H1 (cell line): Measurements from ENCODE around the gene XAB2.

ENCODE experiments used
- ASH2L ChIP-seq: fragments of 200-600, 300-600 bp; sonication (generic); IDR thresholded peaks from one replicate; pipeline ENCODE4 v1.7.1; 2017; ENCODE audit warnings: low read length
- EP300 ChIP-seq, 2 experiments: IDR thresholded peaks; 1 replicate in 1 of 2; 2 replicates in 1 of 2; pipeline ENCODE4 v1.6.1; 2011 to 2012; ENCODE audit warnings: low read depth in 2 of 2, low read length in 2 of 2, mild to moderate bottlenecking in 2 of 2, borderline replicate concordance in 1 of 2, inconsistent platforms in 1 of 2, moderate library complexity in 1 of 2
- GABPA ChIP-seq: IDR thresholded peaks from 2 replicates; pipeline ENCODE4 v1.6.1; 2011; ENCODE audit warnings: mild to moderate bottlenecking, low read length, moderate library complexity, borderline replicate concordance; ENCODE audit not compliant: insufficient read depth
- JUND ChIP-seq: IDR thresholded peaks from 2 replicates; pipeline ENCODE4 v1.6.1; 2011; ENCODE audit warnings: mild to moderate bottlenecking, improper control_type of control experiment, low read length
- NRF1 ChIP-seq: IDR thresholded peaks from 2 replicates; pipeline ENCODE4 v1.6.1; 2011; ENCODE audit warnings: mild to moderate bottlenecking, low read depth, low read length, improper control_type of control experiment
- TCF12 ChIP-seq: IDR thresholded peaks from 2 replicates; pipeline ENCODE4 v1.6.1; 2011; ENCODE audit warnings: low read depth, mild to moderate bottlenecking, low read length
- TF ChIP-seq, protein P1 (sequence below), 3 experiments: IDR thresholded peaks; 1 replicate in 2 of 3; 2 replicates in 1 of 3; pipeline versions ENCODE4 v1.5.1 to v1.6.1; 2011; ENCODE audit warnings: low read length in 3 of 3, mild to moderate bottlenecking in 3 of 3, inconsistent platforms in 2 of 3, low read depth in 1 of 3, moderate library complexity in 1 of 3; ENCODE audit not compliant: insufficient read depth in 1 of 3; ENCODE audit errors: control extremely low read depth in 1 of 3
- TF ChIP-seq, protein P2 (sequence below): IDR thresholded peaks from 2 replicates; pipeline ENCODE4 v1.6.1; 2012; ENCODE audit warnings: inconsistent platforms

GRCh38 chr19:7579182-7579581 lies 50.2 kb downstream of the XAB2 start:
- TF ChIP-seq, protein P1, sequence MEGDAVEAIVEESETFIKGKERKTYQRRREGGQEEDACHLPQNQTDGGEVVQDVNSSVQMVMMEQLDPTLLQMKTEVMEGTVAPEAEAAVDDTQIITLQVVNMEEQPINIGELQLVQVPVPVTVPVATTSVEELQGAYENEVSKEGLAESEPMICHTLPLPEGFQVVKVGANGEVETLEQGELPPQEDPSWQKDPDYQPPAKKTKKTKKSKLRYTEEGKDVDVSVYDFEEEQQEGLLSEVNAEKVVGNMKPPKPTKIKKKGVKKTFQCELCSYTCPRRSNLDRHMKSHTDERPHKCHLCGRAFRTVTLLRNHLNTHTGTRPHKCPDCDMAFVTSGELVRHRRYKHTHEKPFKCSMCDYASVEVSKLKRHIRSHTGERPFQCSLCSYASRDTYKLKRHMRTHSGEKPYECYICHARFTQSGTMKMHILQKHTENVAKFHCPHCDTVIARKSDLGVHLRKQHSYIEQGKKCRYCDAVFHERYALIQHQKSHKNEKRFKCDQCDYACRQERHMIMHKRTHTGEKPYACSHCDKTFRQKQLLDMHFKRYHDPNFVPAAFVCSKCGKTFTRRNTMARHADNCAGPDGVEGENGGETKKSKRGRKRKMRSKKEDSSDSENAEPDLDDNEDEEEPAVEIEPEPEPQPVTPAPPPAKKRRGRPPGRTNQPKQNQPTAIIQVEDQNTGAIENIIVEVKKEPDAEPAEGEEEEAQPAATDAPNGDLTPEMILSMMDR (IDR thresholded peaks at IDR 0.05; ENCODE audit: control extremely low read depth in 1 of 3, insufficient read depth in 1 of 3, low read depth in 1 of 3, low read length in 3 of 3) = no peak
- TF ChIP-seq, protein P2, sequence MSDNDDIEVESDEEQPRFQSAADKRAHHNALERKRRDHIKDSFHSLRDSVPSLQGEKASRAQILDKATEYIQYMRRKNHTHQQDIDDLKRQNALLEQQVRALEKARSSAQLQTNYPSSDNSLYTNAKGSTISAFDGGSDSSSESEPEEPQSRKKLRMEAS = no peak
- TF ChIP-seq GABPA = no peak
- TF ChIP-seq EP300 (IDR thresholded peaks at IDR 0.05; ENCODE audit: borderline replicate concordance in 1 of 2, low read depth in 2 of 2, low read length in 2 of 2) = no peak
- no peak for TF ChIP-seq NRF1
- no peak for TF ChIP-seq ASH2L
- no peak for TF ChIP-seq TCF12
- no peak for TF ChIP-seq JUND
